PFSK-1 (cell line): ENCODE results near the gene KRTAP4-4.

Experiments used
- POLR2AphosphoS5 ChIP-seq: IDR thresholded peaks from 2 replicates; pipeline ENCODE4 v1.6.1; 2012; ENCODE audit warnings: low read depth, mild to moderate bottlenecking, control low read depth, low read length, moderate library complexity
- TAF1 ChIP-seq: IDR thresholded peaks from 2 replicates; pipeline ENCODE4 v1.6.1; 2012; ENCODE audit warnings: low read length, control low read depth, borderline replicate concordance; ENCODE audit not compliant: insufficient read depth

DNA sequence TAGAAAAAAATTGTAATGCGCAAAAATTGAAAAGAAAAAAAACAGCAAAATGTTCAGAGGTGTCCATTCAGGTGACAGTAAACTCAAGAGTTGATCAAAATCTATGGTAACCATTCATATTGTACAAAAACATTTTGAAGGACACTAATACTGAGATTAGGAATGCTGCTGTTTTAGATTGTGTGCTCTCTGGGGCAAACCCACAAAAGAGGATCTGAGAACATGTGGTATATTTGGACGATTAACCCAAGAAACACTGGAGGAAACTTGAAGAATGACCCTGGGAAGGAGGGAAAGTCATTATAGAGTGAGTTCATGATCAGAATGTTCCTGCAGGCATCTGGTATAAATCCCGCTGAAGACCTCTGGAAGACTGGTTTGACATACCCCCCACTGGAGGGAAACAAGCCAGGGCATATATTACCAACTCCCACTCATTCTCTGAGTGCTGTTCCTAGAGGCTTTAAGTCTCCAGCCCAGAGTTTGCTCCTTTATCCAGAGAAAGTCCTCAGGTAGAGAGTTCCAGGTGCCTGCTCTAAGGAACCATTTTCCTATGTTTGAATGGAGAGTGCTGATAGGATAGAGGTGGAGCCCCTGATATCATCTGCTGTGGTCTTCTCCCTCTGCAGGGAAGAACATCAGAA lies 16.3 kb upstream of the KRTAP4-4 start:
- TF ChIP-seq POLR2AphosphoS5 (no peak), TAF1 (no peak)
